OCI-LY7 (cell line): ENCODE results near the gene EOMES. TPM values are rescaled to one million over a fixed set of nuclear protein-coding genes. Genes with fewer than 3 reads are reported as not detected.

ENCODE experiments used
- BruUV-seq: library from RNA; stranded (reverse); fragments of 400-500 nt; replicated peaks from 2 replicates; lab custom pipeline; 2021; lab: Mats Ljungman, UMichigan
- CTCF ChIA-PET: fragments of 300-600 bp; sonication (Branson Sonifier 250); formaldehyde crosslinking; loops from one replicate; lab custom pipeline; 2022; ENCODE audit warnings: antibody characterized with exemption; ENCODE audit not compliant: unreplicated experiment; lab: Charles Lee
- POLR2A ChIA-PET: fragments of 300-600 bp; sonication (Branson Sonifier 250); formaldehyde crosslinking; loops from one replicate; lab custom pipeline; 2022; ENCODE audit warnings: antibody characterized with exemption; lab: Charles Lee
- DNase-seq: peaks from one replicate; pipeline ENCODE4 v3.0.0-alpha.2; 2015; ENCODE audit warnings: low spot score
- H2AFZ ChIP-seq: fragments of 200-600 bp; sonication (generic), shearing (Covaris generic); 2 replicates; pipeline ENCODE4 v1.6.1; 2014; ENCODE audit warnings: mild to moderate bottlenecking, antibody characterized with exemption, low read length, moderate library complexity
- H3K27ac ChIP-seq: fragments of 200-600 bp; sonication (generic); 2 replicates; pipeline ENCODE4 v1.5.1; 2014; ENCODE audit warnings: mixed run types, low read depth, mild to moderate bottlenecking, moderate library complexity, low read length, inconsistent platforms; ENCODE audit not compliant: poor library complexity, severe bottlenecking
- H3K36me3 ChIP-seq: fragments of 200-600 bp; sonication (generic); 2 replicates; pipeline ENCODE4 v1.6.1; 2014; ENCODE audit warnings: mild to moderate bottlenecking, antibody characterized with exemption, low read length, moderate library complexity, mixed read lengths; ENCODE audit not compliant: insufficient read depth
- H3K4me1 ChIP-seq: fragments of 200-600 bp; sonication (generic); 2 replicates; pipeline ENCODE4 v1.5.1; 2014; ENCODE audit warnings: mild to moderate bottlenecking, low read length; ENCODE audit not compliant: insufficient read depth, poor library complexity, severe bottlenecking
- H3K4me2 ChIP-seq: fragments of 200-600 bp; sonication (generic); 2 replicates; pipeline ENCODE4 v1.6.1; 2014; ENCODE audit warnings: mild to moderate bottlenecking, low read length
- H3K4me3 ChIP-seq: fragments of 200-600 bp; sonication (generic); 2 replicates; pipeline ENCODE4 v1.5.1; 2014; ENCODE audit warnings: mild to moderate bottlenecking, low read depth, low read length; ENCODE audit not compliant: poor library complexity, severe bottlenecking
- H3K79me2 ChIP-seq: fragments of 200-600 bp; sonication (generic); 2 replicates; pipeline ENCODE4 v1.6.1; 2016; ENCODE audit warnings: low read depth, mild to moderate bottlenecking, low read length, moderate library complexity, mixed read lengths; ENCODE audit not compliant: insufficient read depth
- H3K9me2 ChIP-seq: fragments of 200-600 bp; sonication (generic); 2 replicates; pipeline ENCODE4 v1.6.1; 2016; ENCODE audit warnings: mild to moderate bottlenecking, low read length, mixed read lengths; ENCODE audit not compliant: insufficient read depth
- H3K9me3 ChIP-seq: fragments of 200-600 bp; sonication (generic); 2 replicates; pipeline ENCODE4 v1.6.1; 2014; ENCODE audit warnings: mild to moderate bottlenecking, mixed run types, low read length, mixed read lengths
- H4K20me1 ChIP-seq: fragments of 200-600 bp; sonication (generic); 2 replicates; pipeline ENCODE4 v1.6.1; 2014; ENCODE audit warnings: mild to moderate bottlenecking, antibody characterized with exemption, low read length, moderate library complexity, mixed read lengths; ENCODE audit not compliant: insufficient read depth
- EZH2phosphoT487 ChIP-seq: fragments of 200-600 bp; sonication (generic); IDR thresholded peaks from 2 replicates; pipeline ENCODE4 v1.6.1; 2018; ENCODE audit warnings: low read depth, borderline replicate concordance, mild to moderate bottlenecking, mixed run types, antibody characterized with exemption, low read length, moderate library complexity, mixed read lengths
- intact Hi-C: fragments of 100-400 bp; cut with micrococcal nuclease; formaldehyde crosslinking; loops from one replicate; pipeline ENCODE4 v1.10.0; 2022; ENCODE audit not compliant: unreplicated experiment
- total RNA-seq, 2 experiments: library from RNA; depleted of rRNA in 1 of 2; stranded (reverse); fragments of >200 nt in 1 of 2; shearing (Covaris generic) in 1 of 2; gene quantifications; 2 replicates each; pipeline ENCODE4 v1.2.3, GENCODE V29; 2014 to 2022
- TF ChIP-seq, protein P1 (sequence below): fragments of 200-600 bp; sonication (generic); conservative IDR thresholded peaks from 2 replicates; pipeline ENCODE4 v1.5.1; 2014; ENCODE audit warnings: mild to moderate bottlenecking, antibody characterized with exemption, low read length, moderate library complexity, mixed read lengths

EOMES gene
- total RNA-seq, 2 experiments from 2014 or later = not detected

DNA sequence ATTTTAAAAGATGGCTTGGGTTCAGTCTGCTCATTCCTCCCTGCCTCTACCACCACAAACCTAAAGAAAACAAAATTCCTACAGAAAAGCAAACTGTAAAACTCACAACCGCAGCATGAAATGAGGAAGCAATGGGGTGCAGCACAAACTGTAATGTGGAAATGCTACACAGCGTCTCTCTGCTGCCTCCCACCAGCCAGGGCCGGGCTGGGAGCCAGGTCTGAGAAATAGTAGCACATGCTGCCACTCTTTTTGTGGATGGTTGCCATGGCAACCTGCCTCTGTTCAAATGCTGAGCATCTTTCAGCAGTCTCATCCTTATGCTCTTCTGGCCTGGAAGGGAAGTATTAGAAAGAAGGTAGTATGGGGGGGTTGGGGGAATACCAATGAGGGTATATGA, 55.4 kb downstream of the EOMES start:
- DNase-seq = peak; percentile 6

DNA sequence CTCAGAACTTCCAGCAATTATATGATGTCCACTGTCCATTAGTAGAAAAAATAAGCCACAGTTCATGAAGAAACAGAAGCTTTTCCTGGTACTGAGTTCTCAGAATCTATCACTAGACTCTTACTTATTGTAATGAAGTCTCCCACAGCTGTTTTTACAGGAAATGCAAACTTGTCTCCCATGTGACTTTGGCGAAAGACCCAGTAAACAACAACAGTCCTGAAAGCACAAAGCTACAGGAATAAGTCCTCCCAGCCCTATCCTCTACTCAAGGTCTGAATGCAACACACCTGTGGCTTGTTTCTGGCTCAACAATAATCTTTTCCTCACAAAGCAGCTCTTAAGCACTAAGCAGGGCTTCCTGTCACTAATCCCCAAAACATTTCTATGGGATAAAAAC, 55.9 kb downstream of the EOMES start:
- ChIA-PET CTCF (no interaction called here), POLR2A (interaction anchor here (0.6 to 0.7 kb wide), 2 partner anchors 19 to 341 kb away, joined by 3 read pairs; no protein-coding TSS in a partner anchor)
- Histone ChIP-seq H3K9me3 (no peaks in the 10 kb centered on the region), H3K4me3 (no peak overlapping the region), H2AFZ (peak overlapping the region; percentile 80), H3K36me3 (no peaks in the 10 kb centered on the region), H3K79me2 (no peaks in the 10 kb centered on the region), H3K27ac (no peak overlapping the region), H3K4me2 (peak overlapping the region; percentile 16; the same call in 1 of the 2 replicates), H3K4me1 (peaks cover 8% of the 10 kb centered on the region), H3K9me2 (no peaks in the 10 kb centered on the region), H4K20me1 (no peaks in the 10 kb centered on the region)
- BruUV-seq = no TSS peak
- no peak for DNase-seq
- intact Hi-C loops = no loop called here
- TF ChIP-seq, protein P1, sequence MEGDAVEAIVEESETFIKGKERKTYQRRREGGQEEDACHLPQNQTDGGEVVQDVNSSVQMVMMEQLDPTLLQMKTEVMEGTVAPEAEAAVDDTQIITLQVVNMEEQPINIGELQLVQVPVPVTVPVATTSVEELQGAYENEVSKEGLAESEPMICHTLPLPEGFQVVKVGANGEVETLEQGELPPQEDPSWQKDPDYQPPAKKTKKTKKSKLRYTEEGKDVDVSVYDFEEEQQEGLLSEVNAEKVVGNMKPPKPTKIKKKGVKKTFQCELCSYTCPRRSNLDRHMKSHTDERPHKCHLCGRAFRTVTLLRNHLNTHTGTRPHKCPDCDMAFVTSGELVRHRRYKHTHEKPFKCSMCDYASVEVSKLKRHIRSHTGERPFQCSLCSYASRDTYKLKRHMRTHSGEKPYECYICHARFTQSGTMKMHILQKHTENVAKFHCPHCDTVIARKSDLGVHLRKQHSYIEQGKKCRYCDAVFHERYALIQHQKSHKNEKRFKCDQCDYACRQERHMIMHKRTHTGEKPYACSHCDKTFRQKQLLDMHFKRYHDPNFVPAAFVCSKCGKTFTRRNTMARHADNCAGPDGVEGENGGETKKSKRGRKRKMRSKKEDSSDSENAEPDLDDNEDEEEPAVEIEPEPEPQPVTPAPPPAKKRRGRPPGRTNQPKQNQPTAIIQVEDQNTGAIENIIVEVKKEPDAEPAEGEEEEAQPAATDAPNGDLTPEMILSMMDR = no peak
- no peak for TF ChIP-seq EZH2phosphoT487

More for the DNA sequence above, 55.4 kb downstream of the EOMES start:
- H3K4me3 ChIP-seq = no peak overlapping the region
- ChIA-PET CTCF (no interaction called here), POLR2A (no interaction called here)
- peak overlapping the region; percentile 16; the same call in 1 of the 2 replicates for H3K4me2 ChIP-seq
- H3K9me2 ChIP-seq = no peaks in the 10 kb centered on the region
- BruUV-seq = no TSS peak
- no peaks in the 10 kb centered on the region for H3K36me3 ChIP-seq
- H2AFZ ChIP-seq = peak overlapping the region; percentile 80
- H4K20me1 ChIP-seq = no peaks in the 10 kb centered on the region
- no peak for TF ChIP-seq EZH2phosphoT487
- TF ChIP-seq, protein P1 = no peak
- peaks cover 8% of the 10 kb centered on the region for H3K4me1 ChIP-seq
- no peak overlapping the region for H3K27ac ChIP-seq
- no peaks in the 10 kb centered on the region for H3K79me2 ChIP-seq
- intact Hi-C loops = no loop called here
- H3K9me3 ChIP-seq = no peaks in the 10 kb centered on the region

Other genes with a start within 250 kb of the EOMES start
- 25.9 and 27.2 TPM in 2 replicates for gene SLC4A7, start 237.9 kb downstream of the EOMES start, total RNA-seq (2014; rRNA removed; shearing (Covaris generic))
- 31.9 and 35.6 TPM in 2 replicates for gene SLC4A7, start 237.9 kb downstream of the EOMES start, total RNA-seq (2022)